ENCODE measurements around the gene PLXNA1.

- no peak for TF ChIP-seq CTCF (IDR thresholded peaks at IDR 0.05; ENCODE audit: borderline replicate concordance, extremely low read depth, low read length, poor library complexity, severe bottlenecking)
- no peak for TF ChIP-seq EZH2 (IDR thresholded peaks at IDR 0.05; ENCODE audit: borderline replicate concordance, low read depth, low read length, severe bottlenecking)
Observed at GRCh38 chr3:127031413-127031810, 48.5 kb downstream of the PLXNA1 start.

Measured in DND-41 (cell line).